Muscle layer of duodenum (tissue), 2 donors: ENCODE results near the gene PLCD4.

Source experiments
- H3K27ac ChIP-seq: one replicate; pipeline ENCODE4 v1.7.0; 2013; ENCODE audit warnings: mild to moderate bottlenecking, low read length
- H3K27me3 ChIP-seq: one replicate; pipeline ENCODE4 v1.7.0; 2013; ENCODE audit warnings: low read depth, mild to moderate bottlenecking, control low read depth, low read length
- H3K36me3 ChIP-seq, 2 donors: one replicate each; pipeline ENCODE4 v1.7.0; 2013; ENCODE audit warnings: low read length in 2 of 2, control low read depth in 1 of 2, mild to moderate bottlenecking in 1 of 2; ENCODE audit not compliant: insufficient read depth in 2 of 2, control insufficient read depth in 1 of 2
- H3K4me1 ChIP-seq, 2 donors: one replicate each; pipeline ENCODE4 v1.7.0; 2013; ENCODE audit warnings: low read length in 2 of 2, mild to moderate bottlenecking in 2 of 2, control low read depth in 1 of 2, moderate library complexity in 1 of 2; ENCODE audit not compliant: insufficient read depth in 2 of 2, control insufficient read depth in 1 of 2
- H3K4me3 ChIP-seq, 2 donors: one replicate each; pipeline ENCODE4 v1.7.0; 2013; ENCODE audit warnings: low read length in 2 of 2, low read depth in 1 of 2, mild to moderate bottlenecking in 1 of 2
- H3K9me3 ChIP-seq, 2 donors: one replicate each; pipeline ENCODE4 v1.7.0; 2013; ENCODE audit warnings: low read length in 2 of 2, control low read depth in 1 of 2, mild to moderate bottlenecking in 1 of 2; ENCODE audit not compliant: control insufficient read depth in 1 of 2
- donor health status: healthy.

The PLCD4 gene

DNA sequence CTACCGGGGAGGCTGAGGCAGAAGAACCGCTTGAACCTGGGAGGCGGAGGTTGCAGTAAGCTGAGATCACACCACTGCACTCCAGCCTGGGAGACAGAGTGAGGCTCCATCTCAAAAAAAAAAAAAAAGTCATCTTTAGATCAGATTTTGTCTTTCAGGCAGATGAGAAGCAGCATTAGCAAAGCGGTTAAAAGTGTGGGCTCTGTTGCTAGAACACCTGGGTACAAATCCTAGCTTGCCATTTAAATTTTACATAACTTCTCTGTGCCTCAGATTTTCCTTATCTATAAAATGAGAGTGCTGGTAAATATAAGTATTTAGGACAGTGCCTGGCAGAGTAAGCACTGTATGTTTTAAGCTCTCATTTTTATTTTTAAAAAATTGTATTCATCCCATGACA lies 30.8 kb upstream of the PLCD4 start:
- Histone ChIP-seq H3K27me3 (no peaks in the 10 kb centered on the region), H3K9me3 (no peaks in the 10 kb centered on the region), H3K4me3 (no peak overlapping the region), H3K27ac (no peak overlapping the region), H3K36me3 (peaks cover 9 to 13% of the 10 kb centered on the region in 2 donors), H3K4me1 (peaks cover 0 to 10% of the 10 kb centered on the region in 2 donors)

- no peaks in the 10 kb centered on the region for H3K27me3 ChIP-seq
- peaks cover 0 to 10% of the 10 kb centered on the region in 2 donors for H3K4me1 ChIP-seq
- no peaks in the 10 kb centered on the region for H3K9me3 ChIP-seq
- no peak overlapping the region for H3K4me3 ChIP-seq
- no peak overlapping the region for H3K27ac ChIP-seq
- peaks cover 14% of the 10 kb centered on the region in 2 donors for H3K36me3 ChIP-seq
Measured at GRCh38 chr2:218577482-218578220, 30.0 kb upstream of the PLCD4 start.

DNA sequence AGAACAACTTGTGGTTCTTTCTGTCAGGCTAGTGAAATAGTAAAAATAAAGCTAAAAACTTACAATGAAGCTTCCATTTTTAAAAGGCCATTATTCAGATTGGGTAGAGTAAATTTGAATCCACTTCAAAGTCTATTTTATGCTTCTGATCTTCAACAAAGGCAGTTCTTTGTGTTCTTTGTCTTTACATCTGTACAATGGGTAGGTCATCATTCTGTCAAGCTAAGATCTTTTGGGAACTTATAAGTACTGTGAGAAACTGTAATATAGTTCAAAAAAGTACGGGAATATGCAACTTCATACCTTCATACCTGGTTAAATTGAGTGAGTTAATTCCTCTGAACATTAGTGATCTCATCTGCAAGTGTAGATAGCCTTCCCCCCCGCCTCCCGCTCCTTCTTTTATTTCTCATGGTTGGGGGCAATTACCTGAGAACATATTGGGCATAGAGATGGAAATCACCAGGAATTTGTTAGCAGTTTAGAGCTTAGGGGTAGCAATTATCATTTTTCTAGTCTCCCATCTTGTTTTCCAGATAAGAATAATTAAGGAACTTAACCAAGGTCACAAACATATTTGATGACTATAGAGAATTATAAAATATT lies 29.3 kb upstream of the PLCD4 start:
- Histone ChIP-seq H3K4me1 (peaks cover 0 to 6% of the 10 kb centered on the region in 2 donors), H3K36me3 (peaks cover 21 to 22% of the 10 kb centered on the region in 2 donors), H3K4me3 (no peak overlapping the region), H3K27me3 (no peaks in the 10 kb centered on the region), H3K9me3 (no peaks in the 10 kb centered on the region), H3K27ac (no peak overlapping the region)

- Histone ChIP-seq H3K36me3 (peaks cover 27 to 48% of the 10 kb centered on the region in 2 donors), H3K4me3 (no peak overlapping the region), H3K27me3 (no peaks in the 10 kb centered on the region), H3K9me3 (no peaks in the 10 kb centered on the region), H3K4me1 (peaks cover 0 to 6% of the 10 kb centered on the region in 2 donors), H3K27ac (no peak overlapping the region)
Measured at GRCh38 chr2:218582076-218582475, 25.6 kb upstream of the PLCD4 start.

DNA sequence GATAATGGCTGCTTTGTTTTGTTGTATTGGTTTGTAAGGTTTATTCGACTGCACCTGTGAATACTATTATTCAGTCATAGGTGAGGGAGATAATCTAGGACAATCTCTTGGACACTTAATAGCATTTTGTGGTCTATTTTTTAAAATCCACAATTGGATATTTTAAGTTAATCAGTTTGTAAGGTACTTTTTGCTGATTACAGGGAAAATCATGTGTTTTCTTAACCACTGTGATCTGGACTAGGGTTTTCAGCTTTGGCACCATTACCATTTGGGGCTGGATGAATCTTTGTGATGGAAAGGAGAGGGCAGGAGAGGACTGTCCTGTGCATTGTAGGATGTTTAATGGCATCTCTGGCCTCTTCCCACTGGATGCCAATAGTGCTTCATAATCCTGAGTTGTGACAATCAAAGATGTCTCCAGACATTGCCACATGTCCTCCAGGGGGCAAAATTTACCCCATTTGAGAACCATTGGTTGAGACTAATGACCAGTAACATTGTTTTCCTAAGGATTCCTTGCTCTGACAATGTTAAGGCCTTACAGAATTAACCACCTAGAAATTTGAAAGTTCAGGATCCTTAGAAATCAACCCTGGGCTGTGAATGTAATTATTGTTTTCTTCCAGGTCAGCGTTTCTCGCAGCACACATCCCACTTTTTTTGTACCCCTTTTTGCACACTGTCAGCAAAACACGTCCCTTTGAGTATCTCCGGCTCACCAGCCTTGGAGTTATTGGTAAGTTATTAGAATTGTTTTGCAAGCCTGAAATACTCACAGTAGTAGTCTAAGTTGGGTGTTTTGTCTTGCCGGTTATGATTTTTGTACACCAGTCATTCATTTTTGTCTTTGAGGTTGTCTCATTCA lies 23.5 kb upstream of the PLCD4 start:
- no peaks in the 10 kb centered on the region for H3K27me3 ChIP-seq
- H3K27ac ChIP-seq: no peak overlapping the region
- peaks cover 32 to 63% of the 10 kb centered on the region in 2 donors for H3K36me3 ChIP-seq
- H3K9me3 ChIP-seq: no peaks in the 10 kb centered on the region
- H3K4me1 ChIP-seq: no peaks in the 10 kb centered on the region
- H3K4me3 ChIP-seq: no peak overlapping the region

GRCh38 chr2:218585541-218585940 lies 22.2 kb upstream of the PLCD4 start:
- Histone ChIP-seq H3K4me3 (no peak overlapping the region), H3K27me3 (no peaks in the 10 kb centered on the region), H3K9me3 (no peaks in the 10 kb centered on the region), H3K4me1 (no peaks in the 10 kb centered on the region), H3K27ac (no peak overlapping the region), H3K36me3 (peaks cover 32 to 76% of the 10 kb centered on the region in 2 donors)

DNA sequence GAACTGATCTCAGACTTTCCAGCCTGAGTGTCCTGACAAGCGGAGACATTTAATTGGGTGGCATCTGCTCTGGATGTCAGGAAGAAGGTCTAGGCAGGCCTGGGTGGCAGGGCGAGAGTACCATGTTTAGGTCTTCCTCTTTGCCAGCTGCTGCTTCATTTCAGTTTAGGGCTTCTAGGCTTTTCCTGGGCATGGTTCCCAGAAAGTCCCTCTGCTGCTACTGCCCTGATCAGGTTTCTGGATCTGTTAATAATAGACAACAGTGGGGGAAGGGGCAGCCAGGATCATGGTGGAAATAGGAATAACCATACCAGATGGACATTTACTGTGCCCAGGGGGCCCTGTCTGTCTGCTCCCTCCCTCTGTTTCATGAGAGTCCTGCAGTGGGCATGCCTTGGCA lies 2.3 kb upstream of the PLCD4 start:
- H3K27ac ChIP-seq: no peak overlapping the region
- H3K27me3 ChIP-seq: no peaks in the 10 kb centered on the region
- no peaks in the 10 kb centered on the region for H3K9me3 ChIP-seq
- no peak overlapping the region for H3K4me3 ChIP-seq
- no peaks in the 10 kb centered on the region for H3K36me3 ChIP-seq
- H3K4me1 ChIP-seq: peaks cover 0 to 15% of the 10 kb centered on the region in 2 donors

- peaks cover 0 to 3% of the 10 kb centered on the region in 2 donors for H3K4me1 ChIP-seq
- no peaks in the 10 kb centered on the region for H3K36me3 ChIP-seq
- no peaks in the 10 kb centered on the region for H3K27me3 ChIP-seq
- H3K27ac ChIP-seq: no peak overlapping the region
- no peak overlapping the region for H3K4me3 ChIP-seq
- H3K9me3 ChIP-seq: no peaks in the 10 kb centered on the region
Measured at GRCh38 chr2:218615868-218616315, 8.2 kb downstream of the PLCD4 start.

DNA sequence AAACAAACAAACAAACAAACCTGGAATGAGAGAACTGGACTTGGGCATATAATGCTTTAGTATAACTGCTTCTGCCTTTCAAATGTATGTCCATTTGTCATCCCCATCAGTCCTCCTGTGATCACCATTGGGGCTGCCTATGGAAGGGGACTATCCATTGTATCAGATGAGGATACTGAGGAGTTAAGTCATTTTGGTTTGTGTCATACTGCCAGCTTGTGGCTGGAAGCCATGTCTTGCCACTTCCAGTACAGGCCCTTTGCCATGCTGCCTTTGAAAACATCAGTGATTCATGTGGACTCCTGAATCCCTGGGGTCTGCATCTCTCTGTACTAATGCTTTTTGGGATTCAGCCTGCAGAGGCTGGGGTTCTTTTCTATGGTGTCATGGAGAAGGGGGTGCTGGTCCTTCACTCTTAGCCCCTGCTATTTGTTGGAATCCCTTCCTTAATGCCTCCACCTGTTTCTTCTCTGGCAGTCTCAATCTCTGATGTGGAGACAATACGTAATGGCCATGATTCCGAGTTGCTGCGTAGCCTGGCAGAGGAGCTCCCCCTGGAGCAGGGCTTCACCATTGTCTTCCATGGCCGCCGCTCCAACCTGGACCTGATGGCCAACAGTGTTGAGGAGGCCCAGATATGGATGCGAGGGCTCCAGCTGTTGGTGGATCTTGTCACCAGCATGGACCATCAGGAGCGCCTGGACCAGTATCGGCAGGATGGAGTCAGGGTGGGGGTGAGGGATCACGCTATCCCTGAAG lies 10.6 kb downstream of the PLCD4 start:
- no peaks in the 10 kb centered on the region for H3K9me3 ChIP-seq
- H3K4me1 ChIP-seq: peaks cover 0 to 10% of the 10 kb centered on the region in 2 donors
- H3K27ac ChIP-seq: no peak overlapping the region
- no peaks in the 10 kb centered on the region for H3K36me3 ChIP-seq
- H3K27me3 ChIP-seq: no peaks in the 10 kb centered on the region
- no peak overlapping the region for H3K4me3 ChIP-seq

- no peaks in the 10 kb centered on the region for H3K9me3 ChIP-seq
- peaks cover 0 to 9% of the 10 kb centered on the region in 2 donors for H3K4me1 ChIP-seq
- H3K4me3 ChIP-seq: no peak overlapping the region
- H3K27ac ChIP-seq: no peak overlapping the region
- peaks cover 0 to 4% of the 10 kb centered on the region in 2 donors for H3K36me3 ChIP-seq
- H3K27me3 ChIP-seq: no peaks in the 10 kb centered on the region
Measured at GRCh38 chr2:218621007-218621406, 13.3 kb downstream of the PLCD4 start.
